T-helper 2 cell (primary cell): Measurements from ENCODE around the gene DMAC2L.

Experiments used
- DNase-seq, 5 experiments: peaks; one replicate each; pipeline versions ENCODE4 v3.0.0 to v3.0.0-alpha.2; 2012 to 2022

DMAC2L gene

GRCh38 chr14:50331596-50331995 is 19.5 kb downstream of the DMAC2L start:
- DNase-seq = no peak

- no peak for DNase-seq
These were observed 20.9 kb downstream of the DMAC2L start for GRCh38 chr14:50333014-50333509.

GRCh38 chr14:50334211-50334610 is 22.1 kb downstream of the DMAC2L start:
- DNase-seq = no peak

- no peak for DNase-seq
These were observed 23.3 kb downstream of the DMAC2L start for GRCh38 chr14:50335389-50335788.

- DNase-seq = no peak
These were observed 24.1 kb downstream of the DMAC2L start for GRCh38 chr14:50335989-50336824.

- DNase-seq = no peak
These were observed 26.5 kb downstream of the DMAC2L start for GRCh38 chr14:50338587-50338986.

- DNase-seq = no peak
These were observed 27.2 kb downstream of the DMAC2L start for GRCh38 chr14:50339178-50339804.

GRCh38 chr14:50340045-50340444 is 27.9 kb downstream of the DMAC2L start:
- DNase-seq = no peak

- DNase-seq = no peak
These were observed 28.8 kb downstream of the DMAC2L start for GRCh38 chr14:50340963-50341362.

GRCh38 chr14:50342221-50343078 is 30.3 kb downstream of the DMAC2L start:
- peak in 2 of 5 experiments; percentile 10 to 71 for DNase-seq

- DNase-seq = no peak
These were observed 31.3 kb downstream of the DMAC2L start for GRCh38 chr14:50343434-50343833.

GRCh38 chr14:50344116-50344775 is 32.1 kb downstream of the DMAC2L start:
- DNase-seq = peak in 2 of 5 experiments; percentile 60 to 78

GRCh38 chr14:50344876-50345563 is 32.9 kb downstream of the DMAC2L start:
- DNase-seq = no peak

- no peak for DNase-seq
These were observed 33.8 kb downstream of the DMAC2L start for GRCh38 chr14:50345846-50346422.

GRCh38 chr14:50347521-50347920 is 35.4 kb downstream of the DMAC2L start:
- no peak for DNase-seq

GRCh38 chr14:50348933-50349332 is 36.8 kb downstream of the DMAC2L start:
- no peak for DNase-seq

- DNase-seq = no peak
These were observed 38.9 kb downstream of the DMAC2L start for GRCh38 chr14:50350975-50351374.

GRCh38 chr14:50352584-50352983 is 40.5 kb downstream of the DMAC2L start:
- DNase-seq = no peak

GRCh38 chr14:50353126-50353525 is 41.0 kb downstream of the DMAC2L start:
- DNase-seq = no peak

GRCh38 chr14:50354527-50354926 is 42.4 kb downstream of the DMAC2L start:
- no peak for DNase-seq

- no peak for DNase-seq
These were observed 43.6 kb downstream of the DMAC2L start for GRCh38 chr14:50355692-50356091.
